WTC11 (cell line): Measurements from ENCODE around the gene MOB3B. TPM values are rescaled to one million over a fixed set of nuclear protein-coding genes. Genes with fewer than 3 reads are reported as not detected.

ENCODE experiments used
- ATAC-seq: fragments of 200-7000 bp; cut with Tn5 transposase; 2 replicates; pipeline ENCODE4 v1.10.0; 2021; ENCODE audit warnings: mild to moderate bottlenecking, moderate library complexity
- CTCF ChIA-PET: fragments of 300-600 bp; sonication (Branson Sonifier 250); formaldehyde crosslinking; loops from one replicate; lab custom pipeline; 2021; ENCODE audit warnings: antibody characterized with exemption; lab: Charles Lee
- POLR2A ChIA-PET: fragments of 350-600 bp; sonication (Branson Sonifier 250); formaldehyde crosslinking; loops from one replicate; lab custom pipeline; 2021; ENCODE audit warnings: antibody characterized with exemption; lab: Charles Lee
- DNase-seq: peaks from one replicate; pipeline ENCODE4 v3.0.0; 2021; ENCODE audit warnings: low spot score
- H3K27ac Mint-ChIP-seq: 2 replicates; pipeline ENCODE4 v1.8.0; 2021; ENCODE audit warnings: mixed read lengths
- H3K27me3 Mint-ChIP-seq: 2 replicates; pipeline ENCODE4 v1.8.0; 2021; ENCODE audit warnings: low read depth, mild to moderate bottlenecking, moderate library complexity, mixed read lengths
- H3K36me3 Mint-ChIP-seq: 2 replicates; pipeline ENCODE4 v1.8.0; 2021; ENCODE audit warnings: mixed read lengths
- H3K4me1 Mint-ChIP-seq: 2 replicates; pipeline ENCODE4 v1.8.0; 2022; ENCODE audit warnings: mixed read lengths
- H3K4me3 Mint-ChIP-seq: 2 replicates; pipeline ENCODE4 v1.8.0; 2021; ENCODE audit warnings: mild to moderate bottlenecking, moderate library complexity, mixed read lengths
- H3K9me3 Mint-ChIP-seq: 2 replicates; pipeline ENCODE4 v1.8.0; 2021; ENCODE audit warnings: mixed read lengths
- ELF4 ChIP-seq: sonication (generic); formaldehyde crosslinking; IDR thresholded peaks from 2 replicates; pipeline ENCODE4 v1.8.1; 2022; ENCODE audit warnings: low read depth, mild to moderate bottlenecking, moderate library complexity, missing genetic modification reagents
- FOXK1 ChIP-seq: sonication (generic); formaldehyde crosslinking; IDR thresholded peaks from 2 replicates; pipeline ENCODE4 v1.8.0; 2022; ENCODE audit warnings: mild to moderate bottlenecking, moderate library complexity, missing genetic modification reagents
- GTF2I ChIP-seq: fragments of 250-450 bp; sonication (Bioruptor Pico); conservative IDR thresholded peaks from 2 replicates; pipeline ENCODE4 v1.4.0; 2021; ENCODE audit warnings: mild to moderate bottlenecking
- KAT7 ChIP-seq: sonication (generic); formaldehyde crosslinking; IDR thresholded peaks from 2 replicates; pipeline ENCODE4 v1.8.1; 2023; ENCODE audit warnings: missing genetic modification reagents, mild to moderate bottlenecking, borderline replicate concordance
- MXD4 ChIP-seq: fragments of 250-450 bp; sonication (Bioruptor Pico); IDR thresholded peaks from 2 replicates; pipeline ENCODE4 v1.8.0; 2021; ENCODE audit warnings: mild to moderate bottlenecking, moderate library complexity, borderline replicate concordance
- NFYB ChIP-seq: sonication (generic); formaldehyde crosslinking; conservative IDR thresholded peaks from 2 replicates; pipeline ENCODE4 v1.8.0; 2022; ENCODE audit warnings: low read depth, missing genetic modification reagents
- SP1 ChIP-seq: sonication (generic); formaldehyde crosslinking; conservative IDR thresholded peaks from 2 replicates; pipeline ENCODE4 v1.8.1; 2022; ENCODE audit warnings: missing genetic modification reagents
- ZNF671 ChIP-seq: fragments of 250-450 bp; sonication (Bioruptor Pico); IDR thresholded peaks from 2 replicates; pipeline ENCODE4 v1.8.0; 2021; ENCODE audit warnings: mild to moderate bottlenecking
- total RNA-seq: library from RNA; stranded (reverse); gene quantifications from 3 replicates; pipeline ENCODE4 v1.2.3, GENCODE V29; 2021
- TF ChIP-seq, protein P1 (sequence below): sonication (generic); formaldehyde crosslinking; IDR thresholded peaks from 2 replicates; pipeline ENCODE4 v1.8.0; 2022; ENCODE audit warnings: mild to moderate bottlenecking, missing genetic modification reagents
- TF ChIP-seq, protein P2 (sequence below): sonication (generic); formaldehyde crosslinking; IDR thresholded peaks from 2 replicates; pipeline ENCODE4 v1.8.1; 2022; ENCODE audit warnings: mild to moderate bottlenecking, moderate library complexity, missing genetic modification reagents
- TF ChIP-seq, protein P3 (sequence below): sonication (generic); formaldehyde crosslinking; IDR thresholded peaks from 2 replicates; pipeline ENCODE4 v1.8.0; 2023; ENCODE audit warnings: missing genetic modification reagents, mild to moderate bottlenecking, borderline replicate concordance
- TF ChIP-seq, protein P4 (sequence below): sonication (generic); formaldehyde crosslinking; IDR thresholded peaks from 2 replicates; pipeline ENCODE4 v1.8.1; 2023; ENCODE audit warnings: mild to moderate bottlenecking, missing genetic modification reagents
- TF ChIP-seq, protein P5 (sequence below): sonication (generic); formaldehyde crosslinking; IDR thresholded peaks from 2 replicates; pipeline ENCODE4 v1.8.1; 2023; ENCODE audit warnings: mild to moderate bottlenecking, missing genetic modification reagents
- TF ChIP-seq, protein P6 (sequence below): sonication (generic); formaldehyde crosslinking; IDR thresholded peaks from 2 replicates; pipeline ENCODE4 v1.8.1; 2022; ENCODE audit warnings: low read depth, missing genetic modification reagents, borderline replicate concordance
- TF ChIP-seq, protein P7 (sequence below): fragments of 250-450 bp; sonication (Bioruptor Pico); IDR thresholded peaks from 2 replicates; pipeline ENCODE4 v1.9.0; 2021; ENCODE audit warnings: mild to moderate bottlenecking
- TF ChIP-seq, protein P8 (sequence below): fragments of 200-600 bp; IDR thresholded peaks from 2 replicates; pipeline ENCODE4 v1.8.0; 2022; ENCODE audit warnings: antibody characterized with exemption
- TF ChIP-seq, protein P9 (sequence below): sonication (generic); formaldehyde crosslinking; IDR thresholded peaks from 2 replicates; pipeline ENCODE4 v1.8.0; 2022; ENCODE audit warnings: mild to moderate bottlenecking, missing genetic modification reagents

MOB3B gene
- total RNA-seq, 1 experiment from 2014 or later, result 25.1 TPM

DNA sequence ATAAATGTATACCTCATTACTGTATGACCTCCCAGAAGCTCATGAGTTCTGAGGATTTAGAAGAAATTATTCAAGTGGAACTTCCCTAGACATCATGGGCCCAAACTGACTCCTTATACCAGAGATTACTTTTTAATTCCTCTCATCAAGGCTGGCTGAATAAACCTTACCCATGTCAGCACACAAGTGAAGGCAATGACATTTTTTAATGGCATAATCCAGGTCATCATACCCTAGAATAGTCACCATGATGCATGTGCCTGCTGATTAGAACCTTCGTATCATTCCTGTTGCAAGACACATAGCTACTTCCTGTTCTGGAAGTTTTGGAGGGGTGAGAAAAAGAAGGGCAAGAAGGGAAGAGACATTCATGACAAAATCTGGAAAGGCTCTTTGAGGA is 55.3 kb downstream of the MOB3B start (continued):
- TF ChIP-seq, protein P1, sequence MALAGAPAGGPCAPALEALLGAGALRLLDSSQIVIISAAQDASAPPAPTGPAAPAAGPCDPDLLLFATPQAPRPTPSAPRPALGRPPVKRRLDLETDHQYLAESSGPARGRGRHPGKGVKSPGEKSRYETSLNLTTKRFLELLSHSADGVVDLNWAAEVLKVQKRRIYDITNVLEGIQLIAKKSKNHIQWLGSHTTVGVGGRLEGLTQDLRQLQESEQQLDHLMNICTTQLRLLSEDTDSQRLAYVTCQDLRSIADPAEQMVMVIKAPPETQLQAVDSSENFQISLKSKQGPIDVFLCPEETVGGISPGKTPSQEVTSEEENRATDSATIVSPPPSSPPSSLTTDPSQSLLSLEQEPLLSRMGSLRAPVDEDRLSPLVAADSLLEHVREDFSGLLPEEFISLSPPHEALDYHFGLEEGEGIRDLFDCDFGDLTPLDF, result no peak
- TF ChIP-seq ZNF671 (CRISPR knock-in tag) (no peak), ELF4 (CRISPR knock-in tag) (no peak), MXD4 (CRISPR knock-in tag) (no peak)
- TF ChIP-seq, protein P2, sequence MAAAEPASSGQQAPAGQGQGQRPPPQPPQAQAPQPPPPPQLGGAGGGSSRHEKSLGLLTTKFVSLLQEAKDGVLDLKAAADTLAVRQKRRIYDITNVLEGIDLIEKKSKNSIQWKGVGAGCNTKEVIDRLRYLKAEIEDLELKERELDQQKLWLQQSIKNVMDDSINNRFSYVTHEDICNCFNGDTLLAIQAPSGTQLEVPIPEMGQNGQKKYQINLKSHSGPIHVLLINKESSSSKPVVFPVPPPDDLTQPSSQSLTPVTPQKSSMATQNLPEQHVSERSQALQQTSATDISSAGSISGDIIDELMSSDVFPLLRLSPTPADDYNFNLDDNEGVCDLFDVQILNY (CRISPR knock-in tag), result no peak

DNA sequence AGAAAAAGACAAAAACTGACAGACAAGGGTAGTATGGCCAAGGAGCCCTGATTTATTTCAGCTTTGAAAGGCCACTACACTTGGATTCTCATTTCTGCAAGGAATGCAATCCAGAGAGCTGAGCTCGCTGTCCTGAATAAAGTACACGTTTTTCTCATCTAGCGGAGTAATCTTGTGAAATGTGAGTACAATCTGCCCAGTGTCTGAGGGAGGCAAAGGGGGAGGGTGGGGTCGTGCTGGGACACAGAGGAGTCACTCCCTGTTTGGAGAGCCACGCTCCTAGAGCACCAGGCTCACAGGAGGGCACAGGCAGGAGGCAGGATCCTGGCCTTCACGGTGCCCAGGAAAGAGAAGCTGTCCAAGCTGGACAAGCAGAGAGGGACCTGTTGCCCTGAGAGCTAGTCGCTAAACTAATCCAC is 56.5 kb downstream of the MOB3B start:
- ChIA-PET POLR2A (interaction anchor here (0.6 kb wide), 1 partner anchor 40 kb away, joined by 6 read pairs; no protein-coding TSS in a partner anchor), CTCF (interaction anchor here (0.6 to 1.1 kb wide), 2 partner anchors 140 to 475 kb away, joined by 3 to 4 read pairs; no protein-coding TSS in a partner anchor)
- Mint-ChIP-seq H3K27me3 (no peaks in the 10 kb centered on the region), H3K27ac (peak overlapping the region; percentile 16; the same call in 1 of the 2 replicates), H3K36me3 (peaks cover 6% of the 10 kb centered on the region), H3K4me3 (no peak overlapping the region), H3K4me1 (peaks cover 46% of the 10 kb centered on the region), H3K9me3 (peaks cover 6% of the 10 kb centered on the region)
- TF ChIP-seq, protein P3, sequence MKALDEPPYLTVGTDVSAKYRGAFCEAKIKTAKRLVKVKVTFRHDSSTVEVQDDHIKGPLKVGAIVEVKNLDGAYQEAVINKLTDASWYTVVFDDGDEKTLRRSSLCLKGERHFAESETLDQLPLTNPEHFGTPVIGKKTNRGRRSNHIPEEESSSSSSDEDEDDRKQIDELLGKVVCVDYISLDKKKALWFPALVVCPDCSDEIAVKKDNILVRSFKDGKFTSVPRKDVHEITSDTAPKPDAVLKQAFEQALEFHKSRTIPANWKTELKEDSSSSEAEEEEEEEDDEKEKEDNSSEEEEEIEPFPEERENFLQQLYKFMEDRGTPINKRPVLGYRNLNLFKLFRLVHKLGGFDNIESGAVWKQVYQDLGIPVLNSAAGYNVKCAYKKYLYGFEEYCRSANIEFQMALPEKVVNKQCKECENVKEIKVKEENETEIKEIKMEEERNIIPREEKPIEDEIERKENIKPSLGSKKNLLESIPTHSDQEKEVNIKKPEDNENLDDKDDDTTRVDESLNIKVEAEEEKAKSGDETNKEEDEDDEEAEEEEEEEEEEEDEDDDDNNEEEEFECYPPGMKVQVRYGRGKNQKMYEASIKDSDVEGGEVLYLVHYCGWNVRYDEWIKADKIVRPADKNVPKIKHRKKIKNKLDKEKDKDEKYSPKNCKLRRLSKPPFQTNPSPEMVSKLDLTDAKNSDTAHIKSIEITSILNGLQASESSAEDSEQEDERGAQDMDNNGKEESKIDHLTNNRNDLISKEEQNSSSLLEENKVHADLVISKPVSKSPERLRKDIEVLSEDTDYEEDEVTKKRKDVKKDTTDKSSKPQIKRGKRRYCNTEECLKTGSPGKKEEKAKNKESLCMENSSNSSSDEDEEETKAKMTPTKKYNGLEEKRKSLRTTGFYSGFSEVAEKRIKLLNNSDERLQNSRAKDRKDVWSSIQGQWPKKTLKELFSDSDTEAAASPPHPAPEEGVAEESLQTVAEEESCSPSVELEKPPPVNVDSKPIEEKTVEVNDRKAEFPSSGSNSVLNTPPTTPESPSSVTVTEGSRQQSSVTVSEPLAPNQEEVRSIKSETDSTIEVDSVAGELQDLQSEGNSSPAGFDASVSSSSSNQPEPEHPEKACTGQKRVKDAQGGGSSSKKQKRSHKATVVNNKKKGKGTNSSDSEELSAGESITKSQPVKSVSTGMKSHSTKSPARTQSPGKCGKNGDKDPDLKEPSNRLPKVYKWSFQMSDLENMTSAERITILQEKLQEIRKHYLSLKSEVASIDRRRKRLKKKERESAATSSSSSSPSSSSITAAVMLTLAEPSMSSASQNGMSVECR (CRISPR knock-in tag), result no peak
- TF ChIP-seq NFYB (no peak), FOXK1 (CRISPR knock-in tag) (no peak), SP1 (CRISPR knock-in tag) (no peak), GTF2I (CRISPR knock-in tag) (no peak), KAT7 (CRISPR knock-in tag) (no peak)
- TF ChIP-seq, protein P4, sequence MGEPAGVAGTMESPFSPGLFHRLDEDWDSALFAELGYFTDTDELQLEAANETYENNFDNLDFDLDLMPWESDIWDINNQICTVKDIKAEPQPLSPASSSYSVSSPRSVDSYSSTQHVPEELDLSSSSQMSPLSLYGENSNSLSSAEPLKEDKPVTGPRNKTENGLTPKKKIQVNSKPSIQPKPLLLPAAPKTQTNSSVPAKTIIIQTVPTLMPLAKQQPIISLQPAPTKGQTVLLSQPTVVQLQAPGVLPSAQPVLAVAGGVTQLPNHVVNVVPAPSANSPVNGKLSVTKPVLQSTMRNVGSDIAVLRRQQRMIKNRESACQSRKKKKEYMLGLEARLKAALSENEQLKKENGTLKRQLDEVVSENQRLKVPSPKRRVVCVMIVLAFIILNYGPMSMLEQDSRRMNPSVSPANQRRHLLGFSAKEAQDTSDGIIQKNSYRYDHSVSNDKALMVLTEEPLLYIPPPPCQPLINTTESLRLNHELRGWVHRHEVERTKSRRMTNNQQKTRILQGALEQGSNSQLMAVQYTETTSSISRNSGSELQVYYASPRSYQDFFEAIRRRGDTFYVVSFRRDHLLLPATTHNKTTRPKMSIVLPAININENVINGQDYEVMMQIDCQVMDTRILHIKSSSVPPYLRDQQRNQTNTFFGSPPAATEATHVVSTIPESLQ (CRISPR knock-in tag), result no peak
- TF ChIP-seq, protein P5, sequence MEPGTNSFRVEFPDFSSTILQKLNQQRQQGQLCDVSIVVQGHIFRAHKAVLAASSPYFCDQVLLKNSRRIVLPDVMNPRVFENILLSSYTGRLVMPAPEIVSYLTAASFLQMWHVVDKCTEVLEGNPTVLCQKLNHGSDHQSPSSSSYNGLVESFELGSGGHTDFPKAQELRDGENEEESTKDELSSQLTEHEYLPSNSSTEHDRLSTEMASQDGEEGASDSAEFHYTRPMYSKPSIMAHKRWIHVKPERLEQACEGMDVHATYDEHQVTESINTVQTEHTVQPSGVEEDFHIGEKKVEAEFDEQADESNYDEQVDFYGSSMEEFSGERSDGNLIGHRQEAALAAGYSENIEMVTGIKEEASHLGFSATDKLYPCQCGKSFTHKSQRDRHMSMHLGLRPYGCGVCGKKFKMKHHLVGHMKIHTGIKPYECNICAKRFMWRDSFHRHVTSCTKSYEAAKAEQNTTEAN (CRISPR knock-in tag), result no peak
- TF ChIP-seq, protein P6, sequence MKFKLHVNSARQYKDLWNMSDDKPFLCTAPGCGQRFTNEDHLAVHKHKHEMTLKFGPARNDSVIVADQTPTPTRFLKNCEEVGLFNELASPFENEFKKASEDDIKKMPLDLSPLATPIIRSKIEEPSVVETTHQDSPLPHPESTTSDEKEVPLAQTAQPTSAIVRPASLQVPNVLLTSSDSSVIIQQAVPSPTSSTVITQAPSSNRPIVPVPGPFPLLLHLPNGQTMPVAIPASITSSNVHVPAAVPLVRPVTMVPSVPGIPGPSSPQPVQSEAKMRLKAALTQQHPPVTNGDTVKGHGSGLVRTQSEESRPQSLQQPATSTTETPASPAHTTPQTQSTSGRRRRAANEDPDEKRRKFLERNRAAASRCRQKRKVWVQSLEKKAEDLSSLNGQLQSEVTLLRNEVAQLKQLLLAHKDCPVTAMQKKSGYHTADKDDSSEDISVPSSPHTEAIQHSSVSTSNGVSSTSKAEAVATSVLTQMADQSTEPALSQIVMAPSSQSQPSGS (CRISPR knock-in tag), result no peak
- TF ChIP-seq, protein P7, sequence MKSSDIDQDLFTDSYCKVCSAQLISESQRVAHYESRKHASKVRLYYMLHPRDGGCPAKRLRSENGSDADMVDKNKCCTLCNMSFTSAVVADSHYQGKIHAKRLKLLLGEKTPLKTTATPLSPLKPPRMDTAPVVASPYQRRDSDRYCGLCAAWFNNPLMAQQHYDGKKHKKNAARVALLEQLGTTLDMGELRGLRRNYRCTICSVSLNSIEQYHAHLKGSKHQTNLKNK, result no peak
- TF ChIP-seq, protein P8, sequence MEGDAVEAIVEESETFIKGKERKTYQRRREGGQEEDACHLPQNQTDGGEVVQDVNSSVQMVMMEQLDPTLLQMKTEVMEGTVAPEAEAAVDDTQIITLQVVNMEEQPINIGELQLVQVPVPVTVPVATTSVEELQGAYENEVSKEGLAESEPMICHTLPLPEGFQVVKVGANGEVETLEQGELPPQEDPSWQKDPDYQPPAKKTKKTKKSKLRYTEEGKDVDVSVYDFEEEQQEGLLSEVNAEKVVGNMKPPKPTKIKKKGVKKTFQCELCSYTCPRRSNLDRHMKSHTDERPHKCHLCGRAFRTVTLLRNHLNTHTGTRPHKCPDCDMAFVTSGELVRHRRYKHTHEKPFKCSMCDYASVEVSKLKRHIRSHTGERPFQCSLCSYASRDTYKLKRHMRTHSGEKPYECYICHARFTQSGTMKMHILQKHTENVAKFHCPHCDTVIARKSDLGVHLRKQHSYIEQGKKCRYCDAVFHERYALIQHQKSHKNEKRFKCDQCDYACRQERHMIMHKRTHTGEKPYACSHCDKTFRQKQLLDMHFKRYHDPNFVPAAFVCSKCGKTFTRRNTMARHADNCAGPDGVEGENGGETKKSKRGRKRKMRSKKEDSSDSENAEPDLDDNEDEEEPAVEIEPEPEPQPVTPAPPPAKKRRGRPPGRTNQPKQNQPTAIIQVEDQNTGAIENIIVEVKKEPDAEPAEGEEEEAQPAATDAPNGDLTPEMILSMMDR, result no peak
- TF ChIP-seq, protein P9, sequence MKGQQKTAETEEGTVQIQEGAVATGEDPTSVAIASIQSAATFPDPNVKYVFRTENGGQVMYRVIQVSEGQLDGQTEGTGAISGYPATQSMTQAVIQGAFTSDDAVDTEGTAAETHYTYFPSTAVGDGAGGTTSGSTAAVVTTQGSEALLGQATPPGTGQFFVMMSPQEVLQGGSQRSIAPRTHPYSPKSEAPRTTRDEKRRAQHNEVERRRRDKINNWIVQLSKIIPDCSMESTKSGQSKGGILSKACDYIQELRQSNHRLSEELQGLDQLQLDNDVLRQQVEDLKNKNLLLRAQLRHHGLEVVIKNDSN (CRISPR knock-in tag), result no peak
- DNase-seq (no peak), ATAC-seq (no peak)
